Limb (tissue), 2 donors: ENCODE data around the gene CLEC1A.

Experiments used
- DNase-seq, 2 donors: peaks; one replicate each; pipeline ENCODE4 v3.0.0-alpha.2; 2016; ENCODE audit errors: extremely low spot score in 2 of 2

Gene CLEC1A

DNA sequence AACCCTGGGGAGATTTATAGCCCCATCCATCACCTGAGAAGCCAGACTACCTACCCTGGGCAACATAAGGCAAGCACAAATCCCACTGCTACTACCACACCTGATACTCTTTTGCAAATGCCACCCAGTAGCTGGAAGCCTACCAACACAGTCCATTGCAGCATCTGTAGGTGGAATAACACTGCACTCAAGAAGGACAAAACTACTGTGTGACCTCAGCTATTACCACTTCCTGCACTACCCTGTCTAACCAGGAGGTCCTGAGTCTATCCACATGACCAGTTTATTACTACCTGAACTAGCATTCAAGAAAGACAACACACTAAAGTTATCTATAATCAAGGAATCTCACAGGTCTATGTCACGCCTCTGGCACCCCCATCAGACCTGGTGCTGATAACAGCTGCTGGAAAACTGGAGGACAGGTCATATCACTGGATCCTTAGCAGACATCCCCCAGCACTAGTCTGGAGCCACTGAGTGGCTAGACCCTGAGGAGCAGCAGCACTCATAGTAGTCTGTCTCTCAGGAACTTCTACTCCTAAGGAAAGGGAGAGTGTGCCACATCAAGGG lies 2.9 kb upstream of the CLEC1A start:
- peak in 1 of 2 donors; percentile 32 for DNase-seq

DNA sequence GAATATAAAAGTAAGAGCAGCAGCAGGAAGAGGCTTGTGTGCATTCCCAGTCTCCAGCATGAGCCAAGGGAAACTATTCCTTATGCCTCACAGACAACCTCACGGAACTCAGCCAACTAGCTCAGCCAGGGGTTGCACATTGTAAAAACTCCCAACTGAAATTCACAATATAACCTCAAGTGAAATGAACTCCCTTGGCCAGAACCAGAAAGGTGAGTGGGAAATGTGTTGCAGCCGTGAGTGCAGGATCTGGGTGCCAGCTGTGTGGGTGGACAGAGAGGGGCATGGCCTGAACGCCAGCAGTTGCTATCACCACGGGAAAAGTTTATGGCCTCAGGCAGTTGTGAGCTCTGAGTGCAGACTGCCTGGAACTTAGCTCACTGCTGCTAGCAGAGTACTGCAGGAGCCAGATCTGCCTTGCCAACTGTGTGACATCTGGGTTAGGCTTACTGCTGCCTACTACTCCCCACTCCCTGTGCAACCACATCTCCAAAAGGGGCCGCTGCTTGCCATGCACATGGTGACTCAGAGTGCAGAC lies 2.3 kb upstream of the CLEC1A start:
- DNase-seq: peak; percentile 73

DNA sequence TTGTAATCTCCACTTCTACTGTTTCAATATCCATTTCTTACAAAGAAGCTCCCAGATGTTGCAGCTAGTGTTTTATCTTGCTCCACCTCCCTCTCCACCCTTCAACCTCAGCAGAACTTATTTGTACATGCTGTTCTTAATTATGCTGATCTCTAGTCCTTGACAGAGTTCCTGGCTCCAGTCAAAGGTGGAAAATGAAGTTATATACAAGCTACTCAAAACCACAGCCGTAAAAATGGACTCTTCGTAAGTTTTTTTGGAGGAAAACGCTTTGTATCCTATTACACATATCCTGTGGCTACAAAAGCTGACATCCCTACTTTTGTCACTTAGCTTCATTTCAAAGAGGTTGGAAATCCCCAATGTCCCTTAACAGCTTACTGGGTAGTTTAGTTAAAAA lies 1.3 kb downstream of the CLEC1A start:
- peak in 1 of 2 donors; percentile 11 for DNase-seq

DNA sequence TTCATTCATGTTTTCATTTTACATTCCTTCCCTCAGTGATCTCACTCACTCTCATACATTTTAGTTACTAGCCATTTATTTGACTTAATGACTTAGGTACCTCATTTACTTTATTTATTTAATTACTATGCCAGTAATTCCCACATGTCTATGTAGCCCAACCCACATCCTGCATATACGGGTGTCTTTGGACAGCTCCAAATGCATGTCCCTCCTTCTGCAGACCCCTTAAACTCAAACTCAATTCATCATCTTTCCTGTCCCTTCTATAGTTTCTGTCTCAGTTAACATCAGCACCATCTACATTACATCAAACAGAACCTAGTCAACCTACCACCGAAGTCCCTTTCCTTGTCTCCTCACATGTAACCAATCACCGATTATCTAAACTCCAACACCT lies 2.8 kb downstream of the CLEC1A start:
- DNase-seq: no peak

DNA sequence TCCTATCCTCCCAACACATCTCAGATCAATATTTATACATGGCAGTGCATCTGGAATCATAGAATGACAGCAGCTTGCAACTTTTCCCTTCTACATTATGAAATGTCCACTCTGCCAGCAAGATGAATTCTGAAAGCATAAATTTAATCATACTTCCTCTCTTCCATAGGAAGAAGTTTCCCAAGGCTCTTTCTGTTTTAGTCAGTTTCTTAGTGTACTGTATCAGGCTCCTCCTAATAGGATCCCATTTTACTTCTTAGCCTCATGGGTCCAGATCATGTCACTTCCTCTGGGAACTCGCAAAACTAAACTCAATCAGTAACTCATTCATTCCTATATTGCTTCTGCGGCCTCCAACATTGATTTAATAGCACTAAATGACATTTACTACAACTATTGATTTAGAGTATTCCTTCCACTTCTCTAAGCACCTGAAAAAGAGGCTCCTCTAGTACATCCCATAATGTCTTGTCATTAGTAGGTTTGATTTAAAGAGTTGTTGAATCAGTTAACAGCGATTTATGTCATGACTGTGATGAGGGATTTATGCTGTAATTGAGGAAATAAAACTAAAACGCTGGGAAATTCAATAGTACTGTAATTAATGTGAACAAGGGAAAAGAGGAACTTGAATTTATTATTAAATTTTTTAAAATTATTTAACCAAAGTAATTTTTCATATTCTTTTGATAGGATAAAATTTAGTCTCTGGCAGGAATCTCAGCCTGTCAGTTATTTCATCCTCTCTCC lies 4.0 kb downstream of the CLEC1A start:
- DNase-seq: no peak

DNA sequence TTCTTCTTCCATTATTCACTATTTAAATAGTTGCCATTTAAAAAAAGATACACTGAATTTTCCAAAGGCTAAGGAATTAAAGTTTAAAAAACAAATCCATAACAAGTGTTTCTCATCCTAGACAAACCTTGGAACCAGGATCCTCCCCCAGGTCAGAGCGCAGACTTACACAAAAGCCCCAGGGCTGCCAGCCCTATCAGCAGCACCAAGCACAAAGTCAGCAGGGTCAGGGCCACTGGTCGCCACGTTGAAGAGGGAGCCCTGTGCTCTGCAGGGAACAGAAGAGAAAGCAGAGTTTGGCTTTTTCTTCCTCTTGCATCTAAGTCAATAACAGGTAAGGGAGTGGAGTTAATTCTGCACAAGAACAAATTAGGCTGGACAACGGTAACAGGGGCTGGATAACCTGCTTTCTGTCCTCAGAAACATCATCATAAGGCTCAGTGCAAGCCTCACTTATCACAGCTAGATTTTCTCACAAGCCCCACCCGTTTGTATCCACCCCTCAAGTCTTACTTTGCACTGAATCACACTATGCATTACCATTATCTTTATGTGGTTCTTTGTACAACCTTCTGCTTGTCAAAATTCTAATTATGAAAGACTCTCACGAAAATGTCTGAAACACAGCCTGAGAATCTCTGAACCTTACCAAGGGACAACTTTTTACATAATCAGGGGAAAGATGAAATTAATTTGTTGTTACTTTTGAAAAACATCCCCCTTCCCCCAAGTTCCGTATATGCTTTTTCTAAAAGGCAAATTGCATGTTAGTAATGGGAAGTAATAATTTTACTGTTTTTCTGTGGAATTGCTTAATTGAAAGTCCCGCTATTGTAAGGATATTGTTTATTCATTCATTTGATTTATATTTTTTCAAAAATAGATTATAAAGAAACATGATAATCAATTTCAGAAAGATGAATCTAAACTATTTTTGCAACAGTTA lies 9.6 kb downstream of the CLEC1A start:
- DNase-seq: no peak

DNA sequence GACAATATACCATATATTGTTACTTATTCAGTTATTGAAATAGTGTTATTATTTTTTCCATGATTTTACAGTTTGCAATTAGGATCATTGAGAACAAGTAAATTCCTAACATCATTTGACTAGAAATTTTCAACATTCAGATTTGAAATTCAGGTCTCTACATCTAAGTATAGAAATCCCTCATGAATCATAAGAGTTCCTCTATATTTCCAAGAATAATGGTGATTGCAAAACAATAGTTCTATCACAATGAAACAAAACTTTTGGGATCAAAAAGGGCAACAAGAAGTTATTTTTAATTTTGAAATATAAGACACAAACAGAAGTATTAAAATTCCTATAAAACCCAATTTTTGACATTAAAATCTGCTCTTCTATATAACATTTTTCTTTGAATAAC lies 10.8 kb downstream of the CLEC1A start:
- no peak for DNase-seq

DNA sequence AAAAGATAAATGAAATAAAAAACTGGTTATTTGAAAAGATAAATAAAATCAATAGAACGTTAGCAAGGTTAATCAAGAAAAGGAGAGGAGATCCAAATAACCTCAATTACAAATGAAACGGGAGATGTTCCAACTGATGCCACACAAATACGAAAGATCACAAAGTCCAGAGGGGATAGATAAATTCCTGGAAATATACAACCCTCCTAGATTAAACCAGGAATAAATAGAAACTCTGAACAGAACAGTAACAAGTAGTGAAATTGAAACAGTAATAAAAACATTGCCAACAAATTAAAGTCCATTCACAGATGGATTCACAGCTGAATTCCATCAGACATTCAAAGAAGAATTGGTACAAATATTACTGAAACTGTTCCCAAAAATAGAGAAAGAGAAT lies 12.4 kb downstream of the CLEC1A start:
- DNase-seq: no peak

DNA sequence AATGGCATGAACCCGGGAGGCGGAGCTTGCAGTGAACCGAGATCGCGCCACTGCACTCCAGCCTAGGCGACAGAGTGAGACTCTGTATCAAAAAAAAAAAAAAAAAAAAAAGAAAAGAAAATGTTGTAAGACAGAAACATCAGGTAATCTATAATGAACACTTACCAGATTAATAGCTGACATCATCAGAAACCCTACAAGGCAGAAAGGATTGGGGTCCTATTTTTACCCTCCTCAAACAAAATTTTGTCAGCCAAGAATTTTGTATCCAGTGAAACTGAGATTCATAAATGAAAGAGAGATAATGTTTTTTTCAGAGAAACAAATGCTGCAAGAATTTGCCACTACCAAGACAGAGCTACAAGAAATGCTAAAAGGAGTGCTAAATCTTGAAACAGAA lies 14.1 kb downstream of the CLEC1A start:
- no peak for DNase-seq

DNA sequence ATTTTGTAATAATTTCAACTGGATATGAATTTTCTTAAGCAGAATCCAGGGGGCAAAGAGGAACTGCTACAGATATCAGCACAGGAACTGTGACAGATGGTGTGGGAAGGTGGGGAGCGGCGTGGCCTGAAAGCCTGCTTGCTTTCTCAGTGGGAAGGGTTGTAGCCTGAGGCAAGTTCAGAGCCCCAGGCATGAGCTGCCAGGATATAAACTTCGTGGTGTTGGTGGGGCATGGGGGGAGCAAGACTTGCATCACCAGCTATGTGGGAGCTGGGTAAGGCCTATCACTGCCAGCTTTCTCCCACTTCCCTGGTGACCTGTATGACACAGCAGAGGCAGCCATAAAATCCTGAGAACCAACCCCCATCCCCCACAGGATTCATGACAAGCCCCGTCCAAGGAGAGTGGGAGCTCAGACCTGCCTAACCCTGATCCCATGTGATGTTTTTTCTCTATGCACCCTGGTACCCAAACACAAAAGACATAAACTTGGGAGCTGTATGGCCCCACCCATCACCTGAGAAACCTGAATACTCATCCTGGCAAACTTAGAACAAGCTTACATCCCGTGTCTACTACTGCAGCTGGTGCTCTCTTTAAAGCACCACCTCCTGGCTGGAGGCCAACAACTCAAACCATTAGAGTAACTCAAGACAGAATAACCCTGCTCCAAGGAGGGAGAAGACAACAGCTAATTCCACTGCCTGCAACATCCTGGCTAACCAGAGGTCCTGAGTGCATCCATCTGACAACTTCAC lies 16.5 kb downstream of the CLEC1A start:
- no peak for DNase-seq

DNA sequence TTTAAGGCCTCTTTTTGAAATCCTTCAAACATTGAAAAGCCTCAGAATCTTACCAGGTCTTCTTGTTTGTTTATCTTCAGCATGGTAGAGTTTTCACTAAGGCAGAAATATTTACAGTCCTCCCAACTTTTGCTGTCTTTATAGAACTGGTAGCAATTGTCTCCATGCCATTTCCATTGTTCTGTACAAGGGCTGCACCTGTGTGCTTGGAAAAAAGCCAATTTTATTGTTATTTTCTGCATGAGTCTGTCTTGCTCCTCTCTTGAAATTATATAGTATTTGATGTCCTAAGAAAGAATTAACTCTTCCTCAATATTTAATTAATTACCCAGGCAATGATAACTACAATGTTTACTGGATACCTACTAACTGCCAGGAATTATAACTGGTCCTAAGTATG lies 23.3 kb downstream of the CLEC1A start:
- DNase-seq: no peak

DNA sequence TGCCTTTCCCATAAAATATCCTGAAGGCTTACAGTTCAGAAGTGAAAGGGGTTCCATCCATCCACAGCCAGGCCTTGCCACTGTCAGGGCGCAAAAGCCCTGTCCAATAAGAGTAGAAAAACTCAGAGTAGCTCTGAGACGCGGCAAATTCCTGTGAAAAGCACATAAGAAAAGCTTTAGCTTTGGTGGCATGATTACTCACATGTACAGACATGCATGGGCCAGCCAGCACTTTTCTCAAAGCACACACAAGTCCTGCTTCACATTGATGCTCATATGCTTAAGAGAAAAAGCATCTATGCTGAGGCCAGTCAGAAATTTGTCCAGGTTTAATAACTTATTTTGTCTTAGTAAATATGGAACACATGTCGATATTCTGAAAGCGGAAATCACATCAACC lies 25.5 kb downstream of the CLEC1A start:
- DNase-seq: no peak

DNA sequence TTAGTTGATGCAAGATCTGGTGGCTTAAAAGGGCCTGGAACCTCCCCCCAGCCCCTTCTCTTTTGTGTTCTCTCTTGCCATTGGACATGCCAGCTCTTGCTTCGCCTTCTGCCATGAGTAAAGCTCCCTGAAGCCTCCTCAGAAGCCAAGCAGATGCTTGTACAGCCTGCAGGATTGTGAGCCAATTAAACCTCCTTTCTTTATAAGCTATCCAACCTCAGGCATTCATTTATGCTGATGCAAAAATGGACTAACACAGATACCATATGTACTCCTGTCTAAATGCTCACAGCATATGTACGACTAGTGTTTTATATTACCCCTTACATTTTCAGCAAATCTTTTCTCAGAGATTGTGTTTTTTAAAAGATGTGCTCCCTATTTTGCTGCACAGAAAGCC lies 26.7 kb downstream of the CLEC1A start:
- DNase-seq: no peak

DNA sequence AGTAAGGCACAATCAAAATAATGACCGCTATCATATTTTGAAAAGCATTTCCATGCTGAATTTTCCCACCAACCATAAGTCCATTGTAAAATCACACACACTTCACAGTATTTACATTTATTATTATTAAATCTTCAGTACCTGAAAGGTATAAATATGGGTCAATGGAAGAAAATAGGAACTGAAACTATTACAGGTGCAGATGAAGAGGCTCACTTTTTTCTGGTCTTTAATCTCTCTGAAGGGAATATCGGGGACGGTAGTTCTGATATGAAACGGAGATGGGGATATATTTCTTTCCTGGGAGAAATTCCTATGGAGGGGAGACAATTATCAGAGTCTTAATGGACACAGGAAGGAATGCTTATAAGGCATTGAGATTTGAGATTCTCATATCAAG lies 28.4 kb downstream of the CLEC1A start:
- DNase-seq: no peak

DNA sequence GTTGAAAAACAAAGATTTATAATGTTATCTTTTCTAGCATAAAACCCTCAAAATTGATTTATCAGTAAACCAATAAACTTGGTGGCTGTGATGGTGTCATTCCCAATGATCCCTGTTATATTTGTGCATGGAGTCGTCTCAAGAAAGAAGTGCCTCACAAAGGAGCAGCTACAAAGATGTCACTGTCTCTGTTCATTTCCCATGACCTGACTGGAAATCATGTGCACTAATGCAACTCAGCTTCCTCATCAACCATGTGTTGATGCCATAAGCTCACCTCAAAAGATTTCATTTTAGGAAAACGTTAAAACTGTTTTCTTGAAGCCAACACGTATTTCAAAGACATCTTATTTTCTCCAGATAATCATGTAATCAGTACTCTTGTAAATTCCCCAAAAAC lies 28.8 kb downstream of the CLEC1A start:
- DNase-seq: no peak

DNA sequence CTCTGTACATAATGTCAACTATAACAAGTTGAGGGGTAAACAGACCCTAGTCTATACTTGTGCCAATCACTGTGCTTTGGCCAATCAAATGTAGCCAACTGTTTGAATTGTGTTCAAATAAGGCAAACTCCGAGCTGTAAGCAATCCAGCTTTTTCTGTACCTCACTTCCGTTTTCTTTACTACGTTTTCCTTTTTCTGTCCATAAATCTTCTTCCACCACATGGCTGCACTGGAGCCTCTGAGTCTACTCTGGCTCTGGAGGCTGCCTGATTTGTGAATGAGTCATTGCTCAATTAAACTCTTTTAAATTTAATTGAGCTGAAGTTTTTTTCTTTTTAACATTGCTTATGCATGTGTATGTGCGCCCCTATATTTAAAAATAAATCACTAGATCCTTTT lies 29.7 kb downstream of the CLEC1A start:
- DNase-seq: peak in 1 of 2 donors; percentile 26

DNA sequence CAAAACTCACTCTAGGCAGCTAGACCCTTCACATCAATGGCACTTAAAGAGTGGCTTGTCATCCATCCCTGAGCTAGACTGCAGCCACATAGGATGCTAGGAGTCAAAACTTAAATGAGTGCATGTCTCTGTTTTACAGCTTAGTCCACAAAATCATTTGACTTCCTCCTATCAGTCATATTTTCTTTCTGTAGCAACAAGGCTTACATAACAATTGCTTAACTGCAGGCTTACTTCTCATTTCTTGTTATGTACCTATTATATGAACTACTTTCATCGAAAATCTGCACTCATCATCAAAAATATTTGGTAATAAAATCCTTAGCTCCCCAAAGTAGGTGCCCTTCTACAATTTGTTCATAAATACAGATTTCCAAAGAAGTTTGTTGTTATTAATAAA lies 30.1 kb downstream of the CLEC1A start:
- DNase-seq: no peak

DNA sequence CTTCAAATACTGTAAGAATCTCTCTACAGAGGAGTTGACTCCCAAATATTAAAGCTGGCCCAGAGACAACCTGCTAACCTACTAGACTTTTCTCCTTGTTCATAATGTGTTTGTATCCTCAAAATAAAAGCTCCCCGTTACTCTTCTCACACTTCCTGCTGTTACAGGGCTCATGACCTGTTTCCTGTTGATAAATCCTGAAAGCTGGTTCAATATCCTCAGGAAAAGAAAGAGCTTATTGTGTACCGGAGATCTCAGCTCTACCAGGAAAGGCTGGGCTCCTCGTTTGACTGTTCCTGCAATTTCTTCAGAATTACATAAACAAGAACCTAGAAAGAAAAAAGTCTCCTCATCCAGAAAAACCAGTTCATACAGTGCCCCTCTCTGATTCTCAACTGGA lies 30.8 kb downstream of the CLEC1A start:
- DNase-seq: no peak

DNA sequence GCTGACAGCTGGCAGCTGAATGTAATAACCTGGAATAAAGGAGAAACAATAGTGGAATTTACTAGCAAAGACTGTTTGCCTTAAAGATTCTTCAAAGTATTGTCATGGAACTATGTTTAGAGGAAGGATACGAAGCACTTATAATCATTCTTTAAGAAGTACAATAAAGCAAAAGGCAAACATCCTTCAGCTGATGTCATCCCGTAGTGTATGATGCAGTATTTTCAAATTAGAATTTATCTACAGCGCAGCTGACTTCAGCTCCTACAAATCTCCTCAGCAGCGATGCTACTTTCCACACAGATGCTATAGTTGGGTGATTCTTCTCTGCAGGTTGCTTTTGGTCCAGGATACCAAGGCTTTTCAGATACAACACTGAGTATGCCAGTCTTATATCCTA lies 31.5 kb downstream of the CLEC1A start:
- no peak for DNase-seq

DNA sequence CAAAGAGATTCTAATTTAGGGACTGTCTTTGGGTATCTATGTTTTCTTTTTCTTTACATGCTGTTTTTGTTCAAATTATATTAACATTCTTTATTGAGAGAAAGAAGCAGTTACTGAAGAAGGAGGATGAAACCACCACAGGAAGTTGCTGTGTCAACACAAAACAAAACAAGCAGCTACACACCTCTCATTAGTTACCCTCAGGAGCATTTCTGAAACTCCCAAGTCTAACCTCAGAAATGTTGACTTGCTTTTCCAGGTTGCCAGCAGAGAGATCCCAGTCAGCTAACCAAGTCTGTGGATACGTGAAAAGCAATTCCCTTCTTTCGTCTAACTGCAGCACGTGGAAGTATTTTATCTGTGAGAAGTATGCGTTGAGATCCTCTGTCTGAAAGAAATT lies 33.5 kb downstream of the CLEC1A start:
- DNase-seq: no peak

DNA sequence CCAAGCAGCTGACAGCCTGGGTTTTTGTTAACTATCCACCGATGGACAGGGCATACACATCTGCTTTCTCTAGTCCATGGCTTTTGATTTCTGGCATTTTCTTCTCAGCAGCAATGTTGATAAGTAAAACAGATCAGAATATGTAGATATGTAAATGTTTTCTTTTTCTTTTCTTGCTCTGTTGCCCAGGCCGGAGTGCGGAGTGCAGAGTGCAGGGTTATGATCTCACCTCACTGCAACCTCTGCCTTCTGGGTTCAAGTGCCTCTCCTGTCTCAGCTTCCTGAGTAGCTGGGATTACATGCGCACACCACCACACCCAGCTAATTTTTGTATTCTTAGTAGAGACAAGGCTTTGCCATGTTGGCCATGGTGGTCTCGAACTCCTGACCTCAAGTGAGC lies 40.4 kb downstream of the CLEC1A start:
- DNase-seq: no peak
